Measurements from ENCODE around the gene ADAMTS12.

- TF ChIP-seq CTCF (IDR thresholded peaks at IDR 0.05 in 2 of 3, conservative IDR thresholded peaks at IDR 0.05 in 1 of 3; ENCODE audit: insufficient read depth in 2 of 3, low read depth in 1 of 3, low read length in 3 of 3) (no peak), POLR3G (IDR thresholded peaks at IDR 0.05; ENCODE audit: extremely low read depth, insufficient read length, insufficient replicate concordance) (no peak), FOXM1 (IDR thresholded peaks at IDR 0.05; ENCODE audit: low read depth) (no peak), FOXM1 (CRISPR knock-in tag; IDR thresholded peaks at IDR 0.05; ENCODE audit: low read depth) (no peak), HDAC3 (IDR thresholded peaks at IDR 0.05; ENCODE audit: borderline replicate concordance, partially characterized antibody) (no peak), CHD4 (IDR thresholded peaks at IDR 0.05; ENCODE audit: insufficient read depth, insufficient replicate concordance, low read depth, low read length, poor library complexity, severe bottlenecking) (no peak)
Measured at GRCh38 chr5:33734537-33734936, 157.3 kb downstream of the ADAMTS12 start.
